K562 (cell line): ENCODE results near the gene SMG5. TPM values are rescaled to one million over a fixed set of nuclear protein-coding genes. Genes with fewer than 3 reads are reported as not detected.

Experiments used
- ATAC-seq: fragments of 200-7000 bp; cut with Tn5 transposase; 3 replicates; pipeline ENCODE4 v1.9.1; 2020; ENCODE audit warnings: moderate library complexity
- BruUV-seq: library from RNA; stranded (reverse); fragments of 400-500 nt; replicated peaks from 2 replicates; lab custom pipeline; 2021; lab: Mats Ljungman, UMichigan
- CTCF ChIA-PET: fragments of 300-600 bp; formaldehyde crosslinking; extraction: SDS; loops from one replicate; lab custom pipeline; 2021; ENCODE audit warnings: low intra/inter-chr PET ratio; lab: Yijun Ruan, JAX
- POLR2A ChIA-PET: fragments of 300-600, 350-650 bp; sonication (Branson Sonifier 250); formaldehyde crosslinking; extraction: SDS; loops from one replicate; lab custom pipeline; 2021; ENCODE audit warnings: antibody characterized with exemption, inconsistent platforms; lab: Yijun Ruan, JAX
- DNase-seq, 4 experiments: peaks; one replicate each; pipeline versions ENCODE4 v3.0.0 to v3.0.0-alpha.2; 2011 to 2018; ENCODE audit warnings: low spot score in 3 of 4, mixed read lengths in 3 of 4; ENCODE audit errors: extremely low read depth in 1 of 4
- FAIRE-seq: peaks from 2 replicates; lab custom pipeline; 2011; peaks lifted over from hg19 to GRCh38; lab: Jason Lieb, UNC
- H2AFZ ChIP-seq: 2 replicates; pipeline ENCODE4 v1.6.0; 2011; ENCODE audit warnings: low read depth, low read length, control low read depth, inconsistent platforms
- H3K27ac ChIP-seq: fragments of 200-600 bp; 3 replicates; pipeline ENCODE4 v1.8.0; 2011; ENCODE audit warnings: low read depth, mild to moderate bottlenecking, control low read depth, inconsistent platforms, low read length, moderate library complexity, mixed read lengths; ENCODE audit errors: extremely low read depth
- H3K27me3 ChIP-seq, 2 experiments: fragments of 300-600 bp in 1 of 2; 2 replicates in 1 of 2; 3 replicates in 1 of 2; pipeline versions ENCODE4 v1.6.0 to v1.8.0; 2011; ENCODE audit warnings: inconsistent platforms in 2 of 2, low read length in 2 of 2, mild to moderate bottlenecking in 1 of 2, mixed read lengths in 1 of 2, moderate library complexity in 1 of 2; ENCODE audit not compliant: control insufficient read depth in 2 of 2, insufficient read depth in 2 of 2
- H3K36me3 ChIP-seq: fragments of 300-600 bp; 3 replicates; pipeline ENCODE4 v1.8.0; 2011; ENCODE audit warnings: mild to moderate bottlenecking, low read length, inconsistent platforms; ENCODE audit not compliant: control insufficient read depth, insufficient read depth
- H3K4me1 ChIP-seq, 2 experiments: fragments of 200-600 bp in 1 of 2; replicated peaks in 1 of 2; 2 replicates in 1 of 2; 3 replicates in 1 of 2; pipeline versions ENCODE4 v1.5.1 to v1.8.0; 2011; ENCODE audit warnings: inconsistent platforms in 2 of 2, low read length in 2 of 2, mild to moderate bottlenecking in 1 of 2, mixed read lengths in 1 of 2, moderate library complexity in 1 of 2; ENCODE audit not compliant: control insufficient read depth in 2 of 2, insufficient read depth in 2 of 2
- H3K4me2 ChIP-seq: 2 replicates; pipeline ENCODE4 v1.6.1; 2011; ENCODE audit warnings: low read length, control low read depth, inconsistent platforms, mixed read lengths; ENCODE audit not compliant: insufficient read depth
- H3K4me3 ChIP-seq: fragments of 200-600 bp; sonication (generic), shearing (Covaris generic); 2 replicates; pipeline ENCODE4 v1.5.1; 2016; ENCODE audit warnings: control low read depth, inconsistent platforms
- H3K79me2 ChIP-seq: fragments of 200-600 bp; 3 replicates; pipeline ENCODE4 v1.8.0; 2011; ENCODE audit warnings: low read length, inconsistent platforms; ENCODE audit not compliant: control insufficient read depth, insufficient read depth
- H3K9ac ChIP-seq, 2 experiments: 2 replicates each; pipeline versions ENCODE4 v1.6.0 to v1.6.1; 2011; ENCODE audit warnings: low read depth in 2 of 2, low read length in 2 of 2, control low read depth in 1 of 2, inconsistent platforms in 1 of 2, mild to moderate bottlenecking in 1 of 2, mixed read lengths in 1 of 2; ENCODE audit not compliant: insufficient read depth in 1 of 2
- H3K9me1 ChIP-seq: one replicate; pipeline ENCODE4 v1.6.0; 2011; ENCODE audit warnings: inconsistent platforms, mild to moderate bottlenecking, low read length, moderate library complexity; ENCODE audit not compliant: control insufficient read depth, insufficient read depth
- H3K9me3 ChIP-seq: replicated peaks from 2 replicates; pipeline ENCODE4 v1.5.1; 2011; ENCODE audit warnings: low read depth, low read length, inconsistent platforms; ENCODE audit not compliant: control insufficient read depth, insufficient read depth
- H4K20me1 ChIP-seq: replicated peaks from 2 replicates; pipeline ENCODE4 v1.6.1; 2011; ENCODE audit warnings: low read length, inconsistent platforms, mixed read lengths; ENCODE audit not compliant: control insufficient read depth, insufficient read depth
- ELF2 ChIP-seq: fragments of 250-450 bp; sonication (Bioruptor Pico); IDR thresholded peaks from 2 replicates; pipeline ENCODE4 v1.5.0; 2021; ENCODE audit warnings: mild to moderate bottlenecking
- HDAC2 ChIP-seq: fragments of 450-650 bp; IDR thresholded peaks from 2 replicates; pipeline ENCODE4 v1.6.1; 2016; ENCODE audit warnings: mild to moderate bottlenecking
- RBM25 ChIP-seq: fragments of 200-400 bp; formaldehyde crosslinking; IDR thresholded peaks from 2 replicates; pipeline ENCODE4 v1.6.1; 2018; ENCODE audit warnings: low read length, low read depth, moderate library complexity; ENCODE audit not compliant: severe bottlenecking
- ZFPM2 ChIP-seq: fragments of 250-450 bp; sonication (Bioruptor Pico); IDR thresholded peaks from 2 replicates; pipeline ENCODE4 v1.5.1; 2022; ENCODE audit warnings: mild to moderate bottlenecking
- ZNF121 ChIP-seq: sonication (generic); formaldehyde crosslinking; conservative IDR thresholded peaks from 2 replicates; pipeline ENCODE4 v1.8.0; 2022; ENCODE audit warnings: missing genetic modification reagents
- WGBS: fragments of 100-300 bp; shearing (Covaris generic); methylation state at CpG from one replicate; pipeline ENCODE4 v1.1.6; 2016; ENCODE audit warnings: low coverage, mixed read lengths; ENCODE audit not compliant: insufficient coverage; ENCODE audit errors: missing lambda C conversion rate; 5-methylcytosine and 5-hydroxymethylcytosine counted together
- in situ Hi-C: fragments of 300-500 bp; cut with MboI; formaldehyde crosslinking; loops from 4 replicates; pipeline ENCODE4 v1.15.0; 2018; ENCODE audit warnings: inconsistent platforms, mixed read lengths
- intact Hi-C: fragments of 100-400 bp; cut with micrococcal nuclease; formaldehyde crosslinking; loops from 2 replicates; pipeline ENCODE4 v1.14.2; 2022
- polyA plus RNA-seq, 8 experiments: library from polyadenylated mRNA; depleted of rRNA in 4 of 8; stranded (reverse) in 5 of 8; unstranded in 3 of 8; fragments of >200 nt; fragmentation: Nextera tagmentation in 2 of 8; fragmentation: Illumina TruSeq in 1 of 8; extraction: Ambion mirVana in 2 of 8; extraction: Trizol in 1 of 8; gene quantifications; 2 replicates each; pipeline versions ENCODE4 v1.2.1 to v1.2.3, GENCODE V29; 2011 to 2014; ENCODE audit warnings: inconsistent platforms in 1 of 8, missing spikeins in 1 of 8
- total RNA-seq, 7 experiments: library from RNA; depleted of rRNA in 6 of 7; stranded (reverse); fragments of >200 nt in 6 of 7; fragmentation: Illumina TruSeq in 2 of 7; extraction: Trizol in 2 of 7; gene quantifications; 2 replicates each; pipeline versions ENCODE4 v1.2.1 to v1.2.3, GENCODE V29; 2011 to 2021; ENCODE audit warnings: low replicate concordance in 1 of 7

The SMG5 gene
- total and polyA plus RNA-seq, 9 of the 15 experiments (the other 6 are each of a cell fraction or from before 2014, with no cell fraction given), result 1.4 to 85.9 (median 53.0) TPM

DNA sequence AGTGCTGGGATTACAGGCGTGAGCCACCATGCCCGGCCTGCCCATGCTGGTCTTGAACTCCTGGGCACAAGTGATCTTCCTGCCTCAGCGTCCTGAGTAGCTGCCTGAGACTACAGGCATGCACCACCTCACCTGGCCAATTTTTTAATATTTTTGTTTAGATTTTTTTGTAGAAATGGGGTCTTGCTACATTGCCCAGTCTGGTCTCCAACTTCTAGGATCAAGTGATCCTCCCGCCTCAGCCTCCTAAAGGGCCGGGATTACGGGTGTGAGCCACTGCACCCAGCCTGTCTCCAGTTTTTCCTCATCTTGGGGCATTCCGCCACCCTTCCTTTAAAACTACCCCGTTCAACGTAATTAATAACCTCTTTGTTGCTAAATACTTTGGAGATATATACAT lies 62.4 kb downstream of the SMG5 start:
- no peak overlapping the region for H3K27ac ChIP-seq
- no peaks in the 10 kb centered on the region; the same call in 1 of the 2 replicates for H3K9me3 ChIP-seq
- no peak for FAIRE-seq
- no peak for DNase-seq
- H3K4me2 ChIP-seq, result no peak overlapping the region
- no peaks in the 10 kb centered on the region for H3K27me3 ChIP-seq
- no peak for ATAC-seq
- CTCF ChIA-PET, result no interaction called here
- no peaks in the 10 kb centered on the region for H4K20me1 ChIP-seq
- intact Hi-C loops (no loop called here), in situ Hi-C loops (loop anchor here (5.0 kb wide), 1 partner anchor 128 kb away; no protein-coding TSS in a partner anchor)
- H3K36me3 ChIP-seq, result peaks cover 43% of the 10 kb centered on the region; the same call in 2 of the 3 replicates
- no peak overlapping the region for H2AFZ ChIP-seq
- POLR2A ChIA-PET, result interaction anchor here (0.6 kb wide), 1 partner anchor 56 kb away, joined by 3 read pairs; no protein-coding TSS in a partner anchor
- H3K79me2 ChIP-seq, result peaks cover 12% of the 10 kb centered on the region
- WGBS, result 92% methylated on average over 9 of the region's 9 CpGs
- no peak overlapping the region for H3K9ac ChIP-seq
- peak; percentile 10 for TF ChIP-seq RBM25
- no peak for TF ChIP-seq ELF2
- peak; percentile 92 for TF ChIP-seq ZNF121
- TF ChIP-seq, all 486 proteins: peak for 2
- Histone ChIP-seq H3K4me3 (no peak overlapping the region), H3K4me1 (peaks cover 0 to 4% of the 10 kb centered on the region in 2 experiments; a peak in 1 of 5 replicates), H3K9me1 (no peaks in the 10 kb centered on the region)
- no TSS peak for BruUV-seq

DNA sequence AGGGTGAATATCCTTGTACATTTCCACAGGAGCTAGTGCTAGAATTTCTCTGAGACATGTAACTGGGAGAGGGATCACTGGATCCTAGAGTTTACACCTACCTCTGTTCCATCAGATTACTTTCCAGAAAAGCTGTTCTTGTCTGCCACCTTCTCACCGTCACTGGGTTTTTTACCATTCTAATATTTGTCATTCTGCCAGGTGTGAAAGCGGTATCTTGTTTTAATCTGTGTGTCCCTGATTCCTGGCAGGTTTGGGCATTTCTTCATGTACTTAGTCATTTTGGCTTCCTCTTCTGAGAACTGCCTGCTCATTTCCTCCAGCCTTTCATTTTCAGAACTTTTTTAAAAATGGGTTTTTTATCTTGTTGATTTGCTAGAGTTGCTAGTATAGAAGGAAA lies 64.8 kb downstream of the SMG5 start:
- Histone ChIP-seq H3K4me2 (no peak overlapping the region), H3K36me3 (peaks cover 40% of the 10 kb centered on the region; the same call in 2 of the 3 replicates), H3K27ac (no peak overlapping the region), H3K4me1 (peaks cover 7 to 11% of the 10 kb centered on the region in 2 experiments; a peak in 4 of 5 replicates), H3K9me1 (no peaks in the 10 kb centered on the region), H2AFZ (no peak overlapping the region), H4K20me1 (no peaks in the 10 kb centered on the region), H3K4me3 (no peak overlapping the region), H3K27me3 (no peaks in the 10 kb centered on the region), H3K9me3 (no peaks in the 10 kb centered on the region; the same call in 1 of the 2 replicates), H3K79me2 (peaks cover 31% of the 10 kb centered on the region), H3K9ac (no peak overlapping the region)
- ChIA-PET CTCF (interaction anchor here (0.6 kb wide), 1 partner anchor 121 kb away, joined by 7 read pairs; no protein-coding TSS in a partner anchor), POLR2A (interaction anchor here (0.7 to 0.9 kb wide), 2 partner anchors 24 to 44 kb away, joined by 3 to 4 read pairs; partner anchors contain the start of gene SLC25A44)
- intact Hi-C loops (no loop called here), in situ Hi-C loops (no loop called here)
- TF ChIP-seq HDAC2 (no peak), ZFPM2 (CRISPR knock-in tag) (no peak)
- ATAC-seq (no peak), FAIRE-seq (no peak), DNase-seq (no peak)
- no TSS peak for BruUV-seq
- WGBS, result 45% methylated on average over 2 of the region's 2 CpGs
